ENCODE data around the gene GRM7. TPM values are rescaled to one million over a fixed set of nuclear protein-coding genes. Genes with fewer than 3 reads are reported as not detected.

Gene GRM7
- total and polyA plus RNA-seq, 2 of the 4 experiments (the other 2 are of a cell fraction), result not detected

- H3K36me3 ChIP-seq (ENCODE audit: control insufficient read depth, insufficient read depth, low read length), result no peaks in the 10 kb centered on the region
- H3K4ac ChIP-seq (ENCODE audit: low read depth, low read length), result no peak overlapping the region
- H3K79me1 ChIP-seq (ENCODE audit: low read depth in 1 of 2, low read length in 2 of 2), result no peaks in the 10 kb centered on the region
- no peak overlapping the region for H3K4me2 ChIP-seq (ENCODE audit: low read depth, low read length)
- no CpG with 5 or more reads among the region's 1 CpG for WGBS, 2 experiments (ENCODE audit: extremely low coverage in 2 of 2, insufficient read length in 1 of 2)
- ChIA-PET CTCF (no interaction called here), POLR2A (ENCODE audit: unreplicated experiment) (no interaction called here)
- TF ChIP-seq CTCF (conservative IDR thresholded peaks at IDR 0.05; ENCODE audit: low read depth, low read length) (no peak), MAFK (IDR thresholded peaks at IDR 0.05; ENCODE audit: low read depth, low read length) (no peak)
- no peak overlapping the region for H4K91ac ChIP-seq (ENCODE audit: insufficient read depth, low read depth, low read length)
- H2BK5ac ChIP-seq (ENCODE audit: low read depth, low read length, poor library complexity, severe bottlenecking), result no peak overlapping the region
- intact Hi-C loops (cut with micrococcal nuclease), result no loop called here
- DNase-seq, result no peak
- no peak overlapping the region for H3K9ac ChIP-seq (ENCODE audit: low read depth, low read length)
- H4K20me1 ChIP-seq (ENCODE audit: insufficient read depth, low read length), result no peaks in the 10 kb centered on the region
- H2BK120ac ChIP-seq (ENCODE audit: low read depth, low read length), result no peak overlapping the region
- no peak overlapping the region for H2AFZ ChIP-seq (replicated peaks; ENCODE audit: low read length, poor library complexity)
- dilution Hi-C loops (cut with HindIII; ENCODE audit: low sequenced_read_pairs, unreplicated experiment), result no loop called here
- no peak overlapping the region for H2AK5ac ChIP-seq (ENCODE audit: low read depth, low read length)
- no peak for ATAC-seq (ENCODE audit: low read depth)
- H2BK15ac ChIP-seq (ENCODE audit: low read depth, low read length), result no peak overlapping the region
- no peak overlapping the region for H2AK9ac ChIP-seq (replicated peaks; ENCODE audit: low read depth, low read length, poor library complexity)
- H3K14ac ChIP-seq (replicated peaks; ENCODE audit: low read depth, low read length), result no peak overlapping the region
- no peak overlapping the region for H2BK20ac ChIP-seq (ENCODE audit: low read depth, low read length)
- H3K27me3 ChIP-seq (ENCODE audit: control insufficient read depth, insufficient read depth, low read length), result no peaks in the 10 kb centered on the region
- in situ Hi-C loops (cut with MboI; ENCODE audit: low sequenced_read_pairs), result no loop called here
- H3K23ac ChIP-seq (ENCODE audit: low read depth, low read length), result no peak overlapping the region
- no peak overlapping the region for H3K4me3 ChIP-seq (ENCODE audit: insufficient read depth, low read depth, low read length)
- no peak overlapping the region for H3K18ac ChIP-seq (ENCODE audit: low read depth, low read length)
- no peaks in the 10 kb centered on the region for H3K9me1 ChIP-seq (ENCODE audit: insufficient read depth, low read length)
- H3K56ac ChIP-seq (ENCODE audit: extremely low read depth, insufficient read depth, low read length), result no peak overlapping the region
- no peak overlapping the region for H4K8ac ChIP-seq (ENCODE audit: low read depth in 2 of 2, low read length in 2 of 2)
- no peaks in the 10 kb centered on the region for H3K9me3 ChIP-seq (ENCODE audit: control insufficient read depth, insufficient read depth, low read length)
- no peak overlapping the region for H4K5ac ChIP-seq (ENCODE audit: low read depth, low read length)
- H3K27ac ChIP-seq (ENCODE audit: insufficient read depth, low read length), result no peak overlapping the region
- no TSS peak for BruUV-seq (replicated peaks)
- H3K4me1 ChIP-seq (ENCODE audit: control insufficient read depth, insufficient read depth, low read length), result no peaks in the 10 kb centered on the region
These were observed 891.1 kb downstream of the GRM7 start for GRCh38 chr3:7752005-7752404.

All from IMR-90 (cell line).